ENCODE measurements around the gene SOCS4.
A peak's percentile ranks its signal among the peaks of the same experiment; 100 is the strongest.
"Not testable (repeated sequence)": the region's sequence is repeated elsewhere in the genome, so short reads cannot be mapped to it uniquely, and the experiment has no call there.

SOCS4 gene

GRCh38 chr14:55026793-55027561 is at the start of gene SOCS4, which contains the start of gene WDHD1:
Gene SOCS4 (plus strand): TSS chr14:55027236. CDS start chr14:55043042, 15,806 bp downstream.
Gene WDHD1 (minus strand): TSS chr14:55027099. CDS start chr14:55026787, 312 bp downstream.
- peak; percentile 54 for DNase-seq (ENCODE audit: low read depth)

- no peak for DNase-seq (ENCODE audit: low read depth)
Observed at GRCh38 chr14:54979039-54979438, 48.0 kb upstream of the SOCS4 start.

- DNase-seq (ENCODE audit: low read depth) = no peak
Observed at GRCh38 chr14:54981698-54982097, 45.3 kb upstream of the SOCS4 start.

GRCh38 chr14:54985156-54985555 is 41.9 kb upstream of the SOCS4 start:
- DNase-seq (ENCODE audit: low read depth) = no peak

GRCh38 chr14:55000381-55000780 is 26.7 kb upstream of the SOCS4 start:
- peak; percentile 41 for DNase-seq (ENCODE audit: low read depth)

GRCh38 chr14:55005071-55005470 is 22.0 kb upstream of the SOCS4 start:
- DNase-seq (ENCODE audit: low read depth) = peak; percentile 32

GRCh38 chr14:55015006-55015405 is 12.0 kb upstream of the SOCS4 start:
- DNase-seq (ENCODE audit: low read depth) = no peak

GRCh38 chr14:55019968-55020554 is 7.0 kb upstream of the SOCS4 start:
- no peak for DNase-seq (ENCODE audit: low read depth)

GRCh38 chr14:55024365-55024764 is 2.7 kb upstream of the SOCS4 start:
- DNase-seq (ENCODE audit: low read depth) = not testable (repeated sequence)

- DNase-seq (ENCODE audit: low read depth) = no peak
Observed at GRCh38 chr14:55025948-55026347, 1.1 kb upstream of the SOCS4 start.

GRCh38 chr14:55026441-55026792 is 619 bp upstream of the SOCS4 start:
- DNase-seq (ENCODE audit: low read depth) = no peak

GRCh38 chr14:55028066-55028465 is 1.0 kb downstream of the SOCS4 start:
- DNase-seq (ENCODE audit: low read depth) = no peak

GRCh38 chr14:55028476-55028875 is 1.4 kb downstream of the SOCS4 start:
- no peak for DNase-seq (ENCODE audit: low read depth)

GRCh38 chr14:55031190-55031589 is 4.2 kb downstream of the SOCS4 start:
- no peak for DNase-seq (ENCODE audit: low read depth)

- not testable (repeated sequence) for DNase-seq (ENCODE audit: low read depth)
Observed at GRCh38 chr14:55037995-55038394, 11.0 kb downstream of the SOCS4 start.

- DNase-seq (ENCODE audit: low read depth) = no peak
Observed at GRCh38 chr14:55038708-55039107, 11.7 kb downstream of the SOCS4 start.

GRCh38 chr14:55043528-55043927 is 16.5 kb downstream of the SOCS4 start:
- DNase-seq (ENCODE audit: low read depth) = no peak

GRCh38 chr14:55045087-55045486 is 18.1 kb downstream of the SOCS4 start:
- DNase-seq (ENCODE audit: low read depth) = no peak

- DNase-seq (ENCODE audit: low read depth) = no peak
Observed at GRCh38 chr14:55047301-55048053, 20.4 kb downstream of the SOCS4 start.

GRCh38 chr14:55048900-55049436 is 21.9 kb downstream of the SOCS4 start:
- no peak for DNase-seq (ENCODE audit: low read depth)

- no peak for DNase-seq (ENCODE audit: low read depth)
Observed at GRCh38 chr14:55051165-55051422, 24.1 kb downstream of the SOCS4 start.

GRCh38 chr14:55051423-55052268 is 24.6 kb downstream of the SOCS4 start, which contains the start of gene MAPK1IP1L:
Gene MAPK1IP1L (plus strand): TSS chr14:55051647. CDS start chr14:55061684, 10,037 bp downstream.
- peak; percentile 60 for DNase-seq (ENCODE audit: low read depth)
